HG03196 (cell line): Measurements from ENCODE around the gene PIM3.

Experiments used
- ATAC-seq: cut with Tn5 transposase; IDR thresholded peaks from one replicate; pipeline ENCODE4 v1.9.1; 2021; ENCODE audit not compliant: unreplicated experiment

Gene PIM3

GRCh38 chr22:49954991-49955580, 5.5 kb upstream of the PIM3 start:
- ATAC-seq = no peak

DNA sequence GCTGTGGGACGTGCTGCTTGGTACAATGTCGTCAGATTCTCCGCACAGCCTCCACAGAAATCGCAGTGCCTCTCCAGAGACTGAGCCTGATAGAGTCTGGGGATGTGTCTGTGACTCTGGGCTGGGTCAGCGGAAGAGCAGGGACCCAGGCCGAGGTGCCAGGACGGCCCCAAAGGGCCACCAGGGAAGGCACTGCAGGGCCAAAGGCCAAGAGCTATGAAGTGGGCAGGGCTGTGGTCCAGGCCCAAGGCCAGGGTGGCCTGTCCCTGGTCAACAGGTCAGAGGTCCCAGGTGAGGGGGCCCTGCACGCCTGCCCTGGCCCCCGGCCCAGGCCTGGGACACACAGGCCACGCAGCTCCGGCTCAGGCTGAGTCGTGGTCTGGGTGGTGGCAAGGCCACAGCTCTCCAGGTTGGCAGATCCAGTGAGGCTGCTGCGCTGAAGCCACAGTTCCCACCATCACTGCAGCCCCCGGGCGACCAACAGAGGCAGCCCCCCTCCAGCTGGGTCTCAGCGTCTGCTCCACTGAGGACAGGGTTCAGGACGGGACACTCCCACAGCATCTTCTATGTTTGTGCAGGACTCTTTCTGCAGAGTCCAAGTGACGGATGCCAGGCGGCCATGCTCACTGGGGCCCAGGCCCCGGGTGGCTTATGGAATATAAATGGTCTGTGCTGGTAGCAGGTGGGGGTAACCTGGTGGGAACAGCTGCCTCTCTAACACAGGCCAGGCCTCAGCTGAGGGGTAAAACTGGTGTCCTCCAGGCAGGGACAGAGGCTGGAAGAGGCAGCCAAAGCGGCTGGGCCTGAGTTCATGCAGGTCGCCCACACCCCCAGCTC, 4.8 kb upstream of the PIM3 start:
- no peak for ATAC-seq

- no peak for ATAC-seq
Measured at GRCh38 chr22:49956418-49956770, 4.2 kb upstream of the PIM3 start.

DNA sequence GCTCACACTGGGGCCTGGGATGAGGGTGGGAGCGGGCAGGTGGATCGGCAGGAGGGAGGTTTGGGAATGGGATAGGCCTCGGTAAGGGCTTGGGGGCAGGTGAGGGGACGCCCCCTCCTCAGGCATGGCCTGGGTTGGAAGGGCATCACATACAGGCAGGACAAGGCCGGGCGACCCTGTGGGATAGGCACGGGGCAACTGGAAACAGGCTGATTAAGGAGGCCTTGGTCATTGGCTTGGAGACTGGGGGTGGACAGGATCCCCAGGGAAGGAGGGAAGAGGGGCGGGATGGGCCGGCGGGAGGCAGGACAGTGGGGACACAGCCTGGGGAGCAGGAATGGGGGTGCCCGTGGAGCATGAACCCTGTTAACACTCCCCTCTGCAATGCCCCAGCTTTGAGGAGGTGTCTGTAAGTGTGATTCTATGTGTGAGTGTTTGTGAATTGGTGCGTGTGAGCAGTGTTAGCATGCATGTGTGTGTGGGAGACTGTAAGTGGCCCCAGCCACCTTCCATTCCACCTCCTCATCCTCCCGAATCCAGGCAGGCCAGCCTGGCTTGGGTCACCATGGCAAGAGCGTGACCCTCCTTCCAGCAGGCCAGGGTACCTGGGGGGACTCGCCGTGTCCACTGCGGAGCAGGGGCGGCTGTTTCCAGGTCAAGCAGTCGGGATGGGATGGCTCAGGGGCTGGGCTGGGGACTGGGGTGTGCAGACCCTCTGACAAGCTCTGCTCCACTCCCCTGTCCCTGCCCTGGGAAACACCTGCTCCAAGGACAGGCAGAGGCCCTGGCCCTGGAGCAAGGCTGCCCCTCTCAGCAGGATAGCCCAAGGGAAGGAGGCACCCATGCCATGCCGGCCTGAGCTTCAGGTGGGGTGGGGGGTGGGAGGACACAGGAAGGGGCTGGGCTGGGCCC, 3.4 kb upstream of the PIM3 start:
- no peak for ATAC-seq

GRCh38 chr22:49957826-49958365, 2.7 kb upstream of the PIM3 start:
- no peak for ATAC-seq

GRCh38 chr22:49958366-49958921, 2.1 kb upstream of the PIM3 start:
- no peak for ATAC-seq

GRCh38 chr22:49958931-49959781, 1.4 kb upstream of the PIM3 start:
- ATAC-seq = no peak

DNA sequence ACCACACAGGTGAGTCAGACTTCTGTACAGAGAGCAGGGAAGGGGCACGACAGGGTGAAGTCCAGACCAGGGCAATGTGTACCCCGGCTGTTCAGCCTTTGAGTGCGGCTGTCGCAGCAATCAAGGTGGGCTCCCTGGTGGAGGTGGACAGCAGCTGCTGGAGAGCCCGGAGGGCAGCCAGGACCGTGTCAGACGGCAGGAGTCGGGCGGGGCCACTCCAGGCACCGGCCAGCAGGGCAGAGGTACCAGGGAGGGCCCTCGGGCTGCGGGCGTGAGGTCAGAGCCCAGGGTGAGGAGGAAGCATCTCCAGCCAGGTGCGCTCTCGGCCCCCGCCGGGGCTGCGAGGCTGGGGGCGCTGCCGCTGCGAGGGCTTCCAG, 802 bp upstream of the PIM3 start:
- ATAC-seq = peak; percentile 0

DNA sequence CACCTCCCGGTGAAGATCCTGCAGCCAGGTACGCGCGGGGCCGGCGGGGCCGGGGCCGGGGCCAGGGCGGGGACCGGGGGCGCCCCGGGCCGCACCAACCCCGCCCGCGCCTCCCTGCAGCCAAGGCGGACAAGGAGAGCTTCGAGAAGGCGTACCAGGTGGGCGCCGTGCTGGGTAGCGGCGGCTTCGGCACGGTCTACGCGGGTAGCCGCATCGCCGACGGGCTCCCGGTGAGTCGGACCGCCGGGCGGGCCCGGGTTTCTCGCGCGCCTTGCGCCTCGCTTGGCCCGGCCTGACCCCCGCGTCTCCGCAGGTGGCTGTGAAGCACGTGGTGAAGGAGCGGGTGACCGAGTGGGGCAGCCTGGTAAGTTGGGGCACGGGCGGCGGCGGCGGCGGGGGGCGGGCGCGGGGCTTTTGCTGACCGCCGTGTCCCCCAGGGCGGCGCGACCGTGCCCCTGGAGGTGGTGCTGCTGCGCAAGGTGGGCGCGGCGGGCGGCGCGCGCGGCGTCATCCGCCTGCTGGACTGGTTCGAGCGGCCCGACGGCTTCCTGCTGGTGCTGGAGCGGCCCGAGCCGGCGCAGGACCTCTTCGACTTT, 531 bp downstream of the PIM3 start:
- ATAC-seq = no peak

DNA sequence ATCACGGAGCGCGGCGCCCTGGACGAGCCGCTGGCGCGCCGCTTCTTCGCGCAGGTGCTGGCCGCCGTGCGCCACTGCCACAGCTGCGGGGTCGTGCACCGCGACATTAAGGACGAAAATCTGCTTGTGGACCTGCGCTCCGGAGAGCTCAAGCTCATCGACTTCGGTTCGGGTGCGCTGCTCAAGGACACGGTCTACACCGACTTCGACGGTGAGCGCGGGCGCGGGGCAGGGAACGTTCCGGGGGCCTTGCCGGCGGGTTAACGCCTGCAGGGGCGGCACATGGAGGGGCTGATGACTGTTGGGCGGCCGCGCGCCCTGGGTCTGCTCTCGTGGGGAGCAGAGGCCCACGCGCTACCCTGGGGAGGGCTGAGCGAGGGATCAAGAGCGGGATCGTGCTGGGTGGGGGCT, 1.0 kb downstream of the PIM3 start:
- ATAC-seq = no peak

- ATAC-seq = no peak
Measured at GRCh38 chr22:49962012-49962750, 1.6 kb downstream of the PIM3 start.

DNA sequence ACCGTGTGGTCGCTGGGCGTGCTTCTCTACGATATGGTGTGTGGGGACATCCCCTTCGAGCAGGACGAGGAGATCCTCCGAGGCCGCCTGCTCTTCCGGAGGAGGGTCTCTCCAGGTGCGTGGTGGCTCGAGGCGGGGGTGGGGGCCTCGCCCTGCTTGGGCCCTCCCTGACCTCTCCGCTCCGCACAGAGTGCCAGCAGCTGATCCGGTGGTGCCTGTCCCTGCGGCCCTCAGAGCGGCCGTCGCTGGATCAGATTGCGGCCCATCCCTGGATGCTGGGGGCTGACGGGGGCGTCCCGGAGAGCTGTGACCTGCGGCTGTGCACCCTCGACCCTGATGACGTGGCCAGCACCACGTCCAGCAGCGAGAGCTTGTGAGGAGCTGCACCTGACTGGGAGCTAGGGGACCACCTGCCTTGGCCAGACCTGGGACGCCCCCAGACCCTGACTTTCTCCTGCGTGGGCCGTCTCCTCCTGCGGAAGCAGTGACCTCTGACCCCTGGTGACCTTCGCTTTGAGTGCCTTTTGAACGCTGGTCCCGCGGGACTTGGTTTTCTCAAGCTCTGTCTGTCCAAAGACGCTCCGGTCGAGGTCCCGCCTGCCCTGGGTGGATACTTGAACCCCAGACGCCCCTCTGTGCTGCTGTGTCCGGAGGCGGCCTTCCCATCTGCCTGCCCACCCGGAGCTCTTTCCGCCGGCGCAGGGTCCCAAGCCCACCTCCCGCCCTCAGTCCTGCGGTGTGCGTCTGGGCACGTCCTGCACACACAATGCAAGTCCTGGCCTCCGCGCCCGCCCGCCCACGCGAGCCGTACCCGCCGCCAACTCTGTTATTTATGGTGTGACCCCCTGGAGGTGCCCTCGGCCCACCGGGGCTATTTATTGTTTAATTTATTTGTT, 2.4 kb downstream of the PIM3 start:
- no peak for ATAC-seq

DNA sequence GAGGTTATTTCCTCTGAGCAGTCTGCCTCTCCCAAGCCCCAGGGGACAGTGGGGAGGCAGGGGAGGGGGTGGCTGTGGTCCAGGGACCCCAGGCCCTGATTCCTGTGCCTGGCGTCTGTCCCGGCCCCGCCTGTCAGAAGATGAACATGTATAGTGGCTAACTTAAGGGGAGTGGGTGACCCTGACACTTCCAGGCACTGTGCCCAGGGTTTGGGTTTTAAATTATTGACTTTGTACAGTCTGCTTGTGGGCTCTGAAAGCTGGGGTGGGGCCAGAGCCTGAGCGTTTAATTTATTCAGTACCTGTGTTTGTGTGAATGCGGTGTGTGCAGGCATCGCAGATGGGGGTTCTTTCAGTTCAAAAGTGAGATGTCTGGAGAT, 3.1 kb downstream of the PIM3 start:
- ATAC-seq = no peak

DNA sequence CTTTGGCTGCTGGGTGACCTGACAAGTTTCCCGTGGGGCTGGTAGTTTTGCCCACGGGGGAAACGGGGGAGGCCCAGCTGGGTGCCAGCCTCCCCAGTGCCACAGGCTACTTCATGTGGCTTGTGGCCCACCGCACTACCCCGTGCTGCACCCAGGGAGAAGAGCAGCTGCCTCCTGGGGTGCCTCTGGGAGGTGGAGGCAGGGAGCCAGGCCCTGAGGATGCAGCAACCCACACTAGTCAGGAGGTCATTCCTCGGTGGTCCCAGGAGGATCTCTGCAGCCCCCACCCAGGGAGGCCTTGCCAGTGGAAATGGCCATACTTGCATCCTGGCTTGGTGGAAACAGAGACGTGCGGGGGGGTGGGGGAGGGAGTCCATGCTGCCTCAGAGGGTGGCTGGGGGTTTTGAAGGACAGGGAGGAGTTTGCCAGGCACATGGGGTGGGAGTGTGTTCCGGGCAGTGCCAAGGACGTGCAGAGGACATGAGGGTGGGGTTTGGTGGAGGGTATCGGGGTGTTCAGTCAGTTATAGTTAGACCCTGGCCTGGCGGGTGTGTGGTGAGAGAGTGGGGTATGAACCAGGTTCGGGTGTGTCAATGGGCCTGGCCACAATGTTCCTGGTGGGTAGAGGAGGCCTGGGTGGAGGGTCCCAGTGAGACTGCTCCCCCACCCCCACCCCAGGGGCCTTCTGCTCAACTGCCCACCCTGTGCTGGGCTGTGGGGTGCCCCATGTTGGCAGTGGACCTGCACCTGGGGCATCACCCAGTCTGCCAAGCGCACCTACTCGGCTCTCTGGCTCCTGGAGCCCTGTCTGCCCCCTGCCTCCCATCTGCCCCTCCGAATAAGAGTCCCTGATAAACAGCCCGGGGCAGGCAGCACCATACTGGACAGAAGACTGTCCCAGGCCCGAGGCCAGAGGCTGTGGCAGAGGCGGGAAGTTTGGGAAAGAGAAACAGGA, 3.8 kb downstream of the PIM3 start:
- no peak for ATAC-seq

DNA sequence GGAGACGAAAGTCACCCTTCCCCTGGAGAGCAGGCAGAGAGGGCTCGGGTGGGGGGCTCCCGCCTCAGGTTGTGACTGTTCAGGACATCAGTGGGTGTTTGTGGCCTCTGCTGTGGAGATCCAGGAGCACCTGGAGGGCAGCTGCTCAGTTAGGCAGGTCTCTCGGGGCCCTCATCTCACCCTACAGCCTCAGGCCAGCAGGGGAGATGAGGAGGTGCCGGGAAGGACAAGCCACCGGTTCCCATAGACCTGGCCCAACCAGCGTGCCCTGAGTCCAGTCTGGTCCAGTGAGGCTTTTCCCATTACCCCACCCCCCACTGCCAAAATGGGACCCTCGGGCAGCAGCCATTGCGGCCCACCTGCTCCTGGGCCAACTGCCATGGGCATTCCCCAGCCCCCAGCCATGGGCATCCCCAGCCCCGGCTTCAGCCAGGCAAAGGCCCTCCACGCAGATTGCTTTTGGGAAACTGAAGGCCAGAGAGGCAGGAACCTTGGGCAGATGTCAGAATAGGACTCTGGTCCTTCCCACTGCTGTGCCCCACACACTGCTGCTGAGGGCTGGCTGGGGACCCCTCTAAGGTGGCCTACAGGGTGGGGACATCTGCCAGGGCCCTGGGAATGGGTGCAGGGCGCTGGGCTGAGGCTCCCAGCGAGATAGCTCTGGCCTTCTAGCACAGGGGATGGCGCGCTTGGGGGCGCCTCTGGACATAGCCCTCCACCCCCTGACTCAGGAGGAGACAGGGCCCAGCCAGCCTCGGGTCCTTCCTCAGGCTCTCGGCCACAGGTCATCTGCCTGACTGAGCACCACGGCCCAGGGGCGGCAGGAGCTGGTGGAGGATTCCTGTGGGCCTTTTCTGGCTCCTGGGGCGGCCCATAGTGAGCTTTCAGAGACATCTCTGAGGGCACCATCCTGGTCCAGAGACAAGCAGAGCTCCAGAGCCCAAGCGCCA, 4.8 kb downstream of the PIM3 start:
- ATAC-seq = no peak
